ENCODE results near the gene BPGM.

Gene BPGM

DNA sequence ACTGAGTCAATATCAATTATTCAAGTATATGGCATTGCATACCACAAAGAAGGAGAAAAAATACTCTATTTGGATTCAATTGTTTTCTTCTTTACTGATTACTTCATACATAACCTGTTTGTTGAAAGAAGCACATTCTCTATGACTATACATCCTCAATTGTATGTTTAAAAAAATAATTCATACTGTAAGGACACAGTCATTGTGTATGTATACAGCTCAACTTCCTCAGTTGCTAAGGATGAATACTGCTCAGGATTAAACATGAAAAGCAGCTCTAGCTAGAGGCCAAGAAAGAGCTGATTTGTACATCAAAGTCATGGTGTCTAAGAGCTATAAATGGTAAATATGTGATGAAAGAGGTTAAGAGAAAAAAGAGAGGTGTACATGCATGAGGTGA is 15.8 kb upstream of the BPGM start:
- in situ Hi-C loops (cut with HindIII; ENCODE audit: low sequenced_read_pairs): no loop called here

DNA sequence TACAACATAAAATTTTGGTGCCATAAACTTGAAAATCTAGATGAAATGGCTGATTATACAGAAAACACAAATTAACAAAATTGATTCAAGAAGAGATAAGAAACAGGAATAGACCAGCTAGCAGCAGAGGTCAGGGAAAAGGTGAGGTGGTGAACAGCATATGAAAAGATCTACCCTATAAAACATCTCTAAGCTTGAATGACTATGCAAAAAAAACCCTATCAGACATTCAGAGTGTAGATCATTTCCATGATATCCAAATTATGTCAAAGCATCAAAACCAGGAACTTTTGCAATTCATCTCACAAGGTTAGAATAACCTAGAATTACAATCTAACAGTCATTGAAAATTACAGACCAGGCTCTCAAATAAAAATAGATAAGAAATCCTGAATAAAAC is 14.6 kb upstream of the BPGM start:
- in situ Hi-C loops (cut with HindIII; ENCODE audit: low sequenced_read_pairs): no loop called here

DNA sequence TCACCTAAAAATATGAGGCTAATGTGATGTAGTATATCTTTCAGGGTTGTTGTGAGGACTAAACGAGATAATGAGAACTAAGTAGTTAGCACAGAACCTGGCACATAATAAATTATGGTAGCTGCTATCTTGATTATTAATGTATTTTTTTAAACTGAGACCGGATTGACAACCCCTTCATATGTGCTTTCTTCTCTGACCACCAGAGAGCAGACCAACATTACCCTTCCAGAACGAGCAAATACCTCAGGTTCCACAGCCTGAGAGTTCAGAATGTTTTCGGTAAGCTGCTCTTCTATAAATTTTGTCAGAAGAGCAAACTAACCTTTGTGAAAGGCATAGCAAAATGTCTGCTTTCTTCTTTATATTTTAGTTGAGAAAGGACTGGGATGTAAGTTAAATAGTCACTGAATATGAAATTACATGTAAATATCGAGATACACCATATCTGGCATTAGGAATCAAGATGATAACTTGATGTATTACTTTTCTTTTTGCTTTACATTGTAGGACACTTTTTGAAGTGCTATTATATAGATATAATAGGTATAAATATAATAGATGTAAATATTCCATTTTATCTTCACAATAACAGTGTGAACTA is 13.6 kb upstream of the BPGM start:
- in situ Hi-C loops (cut with HindIII; ENCODE audit: low sequenced_read_pairs): no loop called here

DNA sequence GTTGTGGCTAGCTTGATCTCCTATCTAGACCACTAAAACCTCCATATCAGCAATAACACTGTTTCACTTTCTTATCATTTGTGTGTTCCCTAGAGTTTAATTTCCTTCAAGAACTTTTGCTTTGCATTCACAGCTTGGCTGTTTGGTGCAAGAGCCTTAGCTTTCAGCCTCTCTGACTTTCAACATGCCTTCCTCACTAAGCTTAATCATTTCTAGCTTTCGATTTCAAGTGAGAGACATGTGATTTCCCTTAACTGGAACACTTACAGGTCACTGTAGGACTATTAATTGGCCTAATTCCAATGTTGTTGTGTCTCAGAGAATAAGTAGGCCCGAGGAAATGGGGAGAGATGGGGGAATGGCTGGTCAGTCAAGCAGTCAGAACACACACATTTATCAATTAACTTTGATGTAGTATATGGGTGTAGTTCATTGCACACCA is 10.6 kb upstream of the BPGM start:
- in situ Hi-C loops (cut with HindIII; ENCODE audit: low sequenced_read_pairs): no loop called here

DNA sequence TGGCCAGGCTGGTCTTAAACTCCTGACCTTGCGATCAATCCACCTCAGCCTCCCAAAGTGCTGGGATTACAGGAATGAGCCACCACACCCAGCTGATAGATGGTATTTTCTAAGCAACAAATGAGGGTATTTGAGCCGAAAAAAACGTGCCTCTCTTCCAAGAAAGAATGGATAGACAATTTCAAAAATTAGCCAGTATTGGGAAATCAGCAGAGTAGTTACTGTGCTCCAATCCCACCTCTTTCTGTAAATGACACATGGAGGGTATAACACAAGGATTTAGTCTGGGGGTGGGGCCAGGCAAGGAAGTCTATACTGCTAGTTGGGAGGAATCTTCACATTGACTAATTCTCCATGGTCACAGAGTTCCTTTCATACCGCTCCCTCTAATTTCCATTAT is 9.2 kb upstream of the BPGM start:
- in situ Hi-C loops (cut with HindIII; ENCODE audit: low sequenced_read_pairs): no loop called here

DNA sequence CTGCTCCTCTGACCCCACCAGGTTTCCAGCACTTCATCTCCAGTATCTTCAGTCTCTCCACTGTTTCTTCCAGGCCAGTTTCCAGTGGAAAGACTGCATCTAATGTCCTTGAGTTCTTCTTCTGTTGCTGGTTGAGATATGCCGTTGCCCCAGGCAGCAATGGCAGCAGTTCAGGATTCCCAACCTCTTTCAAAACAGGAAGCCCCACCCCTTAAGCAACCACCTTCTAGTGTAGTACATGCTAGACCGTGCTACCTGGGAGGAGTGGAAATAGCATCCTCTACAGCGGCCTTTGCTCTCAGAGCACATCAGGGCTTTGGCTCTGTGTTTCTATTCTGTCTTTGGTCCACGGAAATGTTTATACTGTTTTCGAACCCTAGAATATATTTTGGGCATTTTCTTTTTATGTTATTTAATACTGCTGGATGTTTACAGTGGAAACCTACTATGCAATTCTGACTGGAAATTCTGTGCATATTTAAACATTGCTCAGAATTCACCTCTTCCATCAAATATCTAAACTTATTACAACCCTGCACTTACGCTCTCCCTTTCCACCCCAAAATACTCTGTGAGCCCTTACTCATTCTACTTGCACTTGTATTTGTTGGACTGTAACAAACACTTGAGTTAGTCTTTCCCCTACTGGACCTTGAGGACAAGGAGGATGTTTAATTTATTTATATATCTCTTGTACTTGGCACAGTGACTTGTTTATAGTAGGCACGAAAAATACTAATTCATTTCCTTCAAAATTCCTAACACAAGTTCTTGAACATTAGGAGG is 8.5 kb upstream of the BPGM start:
- in situ Hi-C loops (cut with HindIII; ENCODE audit: low sequenced_read_pairs): no loop called here

DNA sequence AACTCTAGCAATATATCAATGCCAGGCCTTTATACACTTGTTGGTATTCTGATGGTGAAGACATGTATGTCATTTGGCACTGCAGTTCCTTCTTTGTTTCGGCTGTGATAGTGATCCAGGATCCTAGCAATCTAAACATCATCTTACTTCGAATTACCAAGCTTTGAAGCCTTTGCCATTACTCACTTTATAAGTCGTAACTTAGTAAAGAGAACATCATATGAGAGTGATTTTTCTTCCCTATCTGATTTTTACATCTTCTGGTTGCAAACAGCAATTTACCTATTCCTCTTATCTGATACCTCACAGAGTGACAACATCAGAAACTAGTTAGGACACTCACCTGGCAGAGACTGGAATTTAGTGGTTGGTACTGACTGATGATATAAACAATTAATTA is 7.6 kb upstream of the BPGM start:
- in situ Hi-C loops (cut with HindIII; ENCODE audit: low sequenced_read_pairs): no loop called here

DNA sequence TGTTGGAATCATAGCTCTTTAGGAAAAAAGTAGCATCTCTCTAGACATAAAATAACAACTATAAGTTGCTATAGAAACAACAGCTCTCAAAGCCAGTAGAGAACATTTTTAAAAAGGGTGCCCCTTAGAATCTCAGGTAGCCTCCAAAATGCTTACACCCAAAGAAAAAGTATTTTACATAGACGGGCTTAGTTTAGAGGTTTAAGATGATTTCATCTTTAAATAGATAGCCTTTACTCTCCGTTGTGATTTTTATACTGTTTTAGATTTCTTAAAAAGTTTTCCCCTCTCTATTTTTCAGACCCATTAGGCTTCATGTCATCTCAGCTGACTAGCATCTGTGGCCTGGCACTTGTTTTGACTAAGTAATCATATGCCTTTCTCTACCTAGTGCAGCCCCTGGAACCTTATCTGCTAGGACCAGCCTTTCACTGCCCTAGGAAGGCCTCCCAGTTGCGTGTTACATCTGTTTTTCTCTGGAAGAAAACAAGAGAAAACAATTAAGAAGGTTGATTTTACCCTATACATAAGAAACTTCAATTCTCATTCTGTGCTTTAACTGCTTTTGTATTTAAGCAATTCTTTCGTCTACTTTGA is 6.9 kb upstream of the BPGM start:
- in situ Hi-C loops (cut with HindIII; ENCODE audit: low sequenced_read_pairs): loop anchor here (10.0 kb wide), 1 partner anchor 525 kb away; no protein-coding TSS in a partner anchor

DNA sequence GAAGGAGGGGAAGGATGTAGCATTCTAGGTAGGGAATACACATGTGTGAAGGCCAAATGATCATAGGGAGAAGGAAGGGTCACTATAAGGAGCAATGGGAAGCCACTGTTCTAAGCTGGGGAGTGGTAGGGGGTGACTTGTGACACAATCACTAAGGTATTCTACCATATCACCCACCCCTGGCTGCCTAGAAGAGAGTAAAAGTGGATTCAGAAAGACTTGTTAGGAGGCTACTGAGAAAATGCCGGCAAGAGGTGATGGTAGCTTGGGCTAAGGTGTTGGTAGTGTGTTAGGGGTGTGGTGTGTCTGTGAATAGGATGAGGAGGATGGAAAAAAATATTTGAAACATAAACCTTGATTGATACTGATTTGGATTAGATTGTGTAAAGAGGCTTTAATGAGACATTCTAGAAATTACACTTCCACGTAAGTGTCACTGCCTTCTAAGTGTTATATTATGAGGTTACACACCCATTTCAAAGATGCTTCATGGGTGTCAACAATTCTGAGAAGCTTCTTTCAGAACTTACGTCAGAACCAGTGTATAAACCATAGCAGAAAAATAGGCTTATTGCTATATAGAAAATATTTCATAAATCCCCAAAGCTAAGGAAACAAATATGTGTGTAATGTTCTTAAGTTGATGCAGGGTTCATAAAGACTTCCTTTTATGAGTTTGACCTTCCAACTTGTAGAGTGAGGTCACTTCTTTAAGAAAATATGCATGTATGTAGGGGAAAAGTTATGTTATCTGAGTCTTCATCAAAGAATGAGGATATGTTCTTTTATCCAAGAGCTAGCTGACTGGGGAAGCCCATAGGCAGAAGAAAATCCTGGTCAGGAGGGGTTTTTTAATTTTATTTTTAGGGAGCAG is 5.6 kb upstream of the BPGM start:
- in situ Hi-C loops (cut with HindIII; ENCODE audit: low sequenced_read_pairs): loop anchor here (10.0 kb wide), 1 partner anchor 524 kb away; no protein-coding TSS in a partner anchor

DNA sequence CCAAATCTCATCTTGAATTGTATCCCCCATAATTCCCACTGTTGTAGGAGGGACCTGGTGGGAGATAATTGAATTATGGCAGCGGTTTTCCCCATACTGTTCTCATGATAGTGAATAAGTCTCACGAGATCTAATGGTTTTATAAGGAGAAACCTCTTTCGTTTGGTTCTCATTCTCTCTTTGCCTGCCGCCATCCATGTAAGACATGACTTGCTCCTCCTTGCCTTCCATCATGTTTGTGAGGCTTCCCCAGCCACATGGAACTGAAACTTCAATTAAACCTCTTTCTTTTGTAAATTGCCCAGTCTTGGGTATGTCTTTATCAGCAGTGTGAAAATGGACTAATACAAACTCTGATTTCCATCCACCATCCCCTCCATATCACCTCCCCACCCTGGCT is 4.7 kb upstream of the BPGM start:
- in situ Hi-C loops (cut with HindIII; ENCODE audit: low sequenced_read_pairs): loop anchor here (10.0 kb wide), 1 partner anchor 523 kb away; no protein-coding TSS in a partner anchor

DNA sequence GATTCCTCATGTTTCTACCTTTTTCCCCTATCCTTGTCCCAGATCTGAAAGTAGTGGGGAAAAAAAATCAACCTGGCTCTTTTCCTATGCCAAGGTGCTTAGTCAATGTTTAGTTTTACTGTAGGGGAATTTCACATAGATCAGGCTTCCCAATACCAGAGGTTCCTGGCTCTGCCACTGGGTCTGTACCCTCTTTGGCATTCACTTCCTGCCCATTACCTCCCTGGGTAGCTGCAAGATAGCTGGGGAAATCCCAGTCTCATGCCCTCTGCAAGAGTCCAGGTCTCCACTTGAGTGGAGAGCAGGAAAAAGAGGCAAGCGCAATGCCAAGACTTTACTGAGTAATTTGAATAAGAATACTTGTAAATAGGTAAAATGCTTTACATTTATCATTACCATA is 3.5 kb upstream of the BPGM start:
- in situ Hi-C loops (cut with HindIII; ENCODE audit: low sequenced_read_pairs): loop anchor here (10.0 kb wide), 1 partner anchor 522 kb away; no protein-coding TSS in a partner anchor

DNA sequence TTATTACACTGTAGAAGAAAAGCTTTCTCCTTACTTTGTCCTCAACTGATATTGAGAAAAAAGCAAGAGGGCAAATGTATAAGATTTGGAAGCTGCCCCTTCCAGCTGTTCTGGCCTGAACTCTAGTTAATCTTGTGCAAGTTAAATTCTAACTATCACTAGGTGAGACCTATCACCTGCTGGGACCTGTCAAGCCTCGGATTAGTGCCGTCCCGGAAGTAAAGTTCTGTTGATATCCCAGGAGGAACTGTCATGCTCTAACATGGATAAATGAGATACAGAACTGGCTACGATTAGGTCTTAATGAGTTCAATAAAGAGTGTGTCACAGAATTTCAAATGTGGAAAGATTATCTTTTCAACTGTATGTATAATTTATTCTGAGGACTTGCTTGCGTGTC is 1.2 kb upstream of the BPGM start:
- in situ Hi-C loops (cut with HindIII; ENCODE audit: low sequenced_read_pairs): loop anchor here (10.0 kb wide), 1 partner anchor 519 kb away; no protein-coding TSS in a partner anchor

DNA sequence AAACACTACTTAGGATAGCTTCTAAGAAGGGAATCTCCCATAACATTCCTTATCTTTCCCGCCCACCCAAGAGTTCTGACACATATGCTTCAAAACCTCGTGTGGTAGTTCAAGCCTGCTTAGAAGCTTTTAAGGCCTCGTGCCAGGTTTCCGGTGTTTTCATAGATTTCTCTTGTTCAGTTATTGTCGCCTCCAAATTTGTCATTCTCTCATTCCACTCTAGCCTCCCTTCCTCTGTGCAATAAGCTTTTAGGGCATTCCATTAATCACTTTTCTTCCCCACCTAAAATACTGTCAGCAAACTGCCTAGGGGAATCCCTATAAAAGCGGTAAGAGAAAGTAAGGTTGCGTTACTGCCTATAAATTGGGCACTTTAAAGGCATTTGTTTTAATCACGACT is 718 bp upstream of the BPGM start:
- in situ Hi-C loops (cut with HindIII; ENCODE audit: low sequenced_read_pairs): loop anchor here (10.0 kb wide), 1 partner anchor 519 kb away; no protein-coding TSS in a partner anchor

DNA sequence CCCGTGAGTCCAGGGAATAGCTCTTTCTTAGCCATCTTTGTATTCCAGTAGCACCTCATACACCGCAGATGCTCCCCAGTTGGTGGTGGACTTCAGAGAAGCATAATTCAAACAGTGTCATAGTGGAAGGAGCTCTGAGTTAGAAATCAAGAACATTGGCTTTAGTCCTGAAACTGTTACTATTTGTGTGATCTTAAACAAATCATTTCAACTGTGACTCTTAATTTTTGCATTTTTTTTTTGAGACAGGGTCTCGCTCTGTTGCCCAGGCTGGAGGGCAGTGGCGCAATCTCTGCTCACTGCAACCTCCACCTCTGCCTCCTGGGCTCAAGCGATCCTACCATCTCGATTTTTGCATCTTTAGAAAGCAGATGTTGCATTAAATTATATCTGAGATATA is 1.8 kb downstream of the BPGM start:
- in situ Hi-C loops (cut with HindIII; ENCODE audit: low sequenced_read_pairs): loop anchor here (10.0 kb wide), 1 partner anchor 516 kb away; no protein-coding TSS in a partner anchor

DNA sequence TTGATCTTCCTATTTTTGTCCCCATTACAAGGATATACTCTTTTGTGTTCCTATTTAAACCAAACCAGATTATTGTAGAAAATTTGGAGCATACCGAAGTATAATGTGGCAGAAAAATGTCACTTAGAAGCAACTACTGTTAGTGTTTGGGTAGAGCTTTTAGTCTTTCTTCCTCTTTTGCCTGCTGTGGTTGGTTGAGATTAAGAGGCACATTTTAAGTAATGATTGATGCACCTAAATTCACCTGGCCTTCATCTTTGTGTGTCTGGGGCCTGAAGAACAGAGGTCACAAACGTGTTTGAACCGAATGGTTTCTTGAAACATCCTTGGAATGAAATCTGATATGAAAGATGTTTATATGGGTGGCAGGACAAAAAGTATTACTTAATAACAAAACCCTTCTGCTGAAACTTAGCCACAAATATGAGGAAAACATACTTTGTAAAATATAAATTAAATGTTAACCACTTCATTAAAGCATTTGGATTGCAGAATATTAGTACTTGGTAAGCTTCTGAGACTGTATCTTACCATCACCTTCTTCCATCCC is 2.6 kb downstream of the BPGM start:
- in situ Hi-C loops (cut with HindIII; ENCODE audit: low sequenced_read_pairs): loop anchor here (10.0 kb wide), 1 partner anchor 516 kb away; no protein-coding TSS in a partner anchor

DNA sequence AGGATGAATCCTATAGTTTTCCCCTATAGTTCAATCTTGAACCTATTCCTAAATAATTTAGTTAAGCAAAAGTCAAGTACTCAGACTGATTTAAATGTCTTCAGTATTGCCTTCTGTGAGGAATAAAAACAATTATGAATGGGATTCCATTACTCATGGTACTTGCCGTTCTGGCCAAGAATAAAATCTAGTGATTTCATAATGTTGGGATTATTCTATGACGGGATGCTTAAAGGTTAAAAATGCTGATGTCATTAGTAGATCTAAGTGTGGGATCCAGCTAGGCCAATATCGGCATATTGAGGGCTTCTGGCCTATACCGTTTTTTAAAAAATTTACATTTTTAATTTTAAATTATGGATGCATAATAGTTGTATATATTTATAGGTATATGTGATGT is 5.3 kb downstream of the BPGM start:
- in situ Hi-C loops (cut with HindIII; ENCODE audit: low sequenced_read_pairs): no loop called here

DNA sequence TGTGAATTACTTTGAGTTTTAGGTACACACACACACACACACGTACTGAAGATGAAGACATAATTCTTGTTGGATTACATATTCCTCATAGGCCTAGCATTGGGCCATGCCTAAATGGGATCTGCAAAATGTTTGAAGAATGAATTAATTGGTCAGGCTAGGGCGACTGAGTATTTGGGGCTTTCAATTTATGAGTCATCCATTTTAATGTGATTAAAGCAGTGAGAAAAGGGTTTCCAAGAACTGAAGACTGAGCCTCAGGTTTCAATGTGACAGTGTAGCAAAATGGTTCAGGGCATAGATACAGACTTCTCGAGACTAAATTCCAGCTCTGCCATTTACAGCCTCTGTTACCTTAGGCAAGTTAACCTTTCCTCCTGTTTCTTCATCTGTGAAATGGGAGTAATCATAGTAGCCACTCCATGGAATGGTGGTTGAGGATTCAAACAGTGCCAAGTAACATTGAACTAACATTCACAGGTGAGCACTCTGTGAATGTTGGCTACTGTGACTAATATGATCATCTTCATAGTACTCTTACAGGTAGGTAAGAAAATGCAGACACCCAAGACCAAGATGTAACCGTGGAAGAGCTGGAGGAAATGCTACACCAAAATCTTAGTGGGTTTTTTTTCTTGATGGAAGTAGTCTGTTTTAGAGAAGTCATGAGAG is 7.6 kb downstream of the BPGM start:
- in situ Hi-C loops (cut with HindIII; ENCODE audit: low sequenced_read_pairs): no loop called here

DNA sequence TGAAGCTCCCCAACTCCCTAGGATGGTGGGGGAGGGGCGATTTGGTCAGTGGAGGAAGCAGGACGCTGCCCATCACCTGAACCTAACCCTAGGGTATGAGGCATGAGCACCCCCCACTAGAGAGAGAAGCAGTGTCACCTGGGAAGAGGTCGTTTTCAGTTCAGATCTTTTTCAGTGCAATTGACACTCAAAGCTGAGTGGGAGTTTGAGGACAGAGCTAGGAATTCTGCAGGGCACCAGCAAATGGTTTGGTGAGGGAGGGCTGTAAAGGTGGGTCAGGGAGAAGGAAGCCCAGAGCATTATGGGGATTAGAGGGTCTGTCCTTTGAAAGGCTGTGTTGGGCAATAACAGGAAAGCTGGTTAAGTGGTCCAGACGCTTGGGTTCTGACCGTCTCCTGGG is 10.9 kb downstream of the BPGM start:
- in situ Hi-C loops (cut with HindIII; ENCODE audit: low sequenced_read_pairs): no loop called here

DNA sequence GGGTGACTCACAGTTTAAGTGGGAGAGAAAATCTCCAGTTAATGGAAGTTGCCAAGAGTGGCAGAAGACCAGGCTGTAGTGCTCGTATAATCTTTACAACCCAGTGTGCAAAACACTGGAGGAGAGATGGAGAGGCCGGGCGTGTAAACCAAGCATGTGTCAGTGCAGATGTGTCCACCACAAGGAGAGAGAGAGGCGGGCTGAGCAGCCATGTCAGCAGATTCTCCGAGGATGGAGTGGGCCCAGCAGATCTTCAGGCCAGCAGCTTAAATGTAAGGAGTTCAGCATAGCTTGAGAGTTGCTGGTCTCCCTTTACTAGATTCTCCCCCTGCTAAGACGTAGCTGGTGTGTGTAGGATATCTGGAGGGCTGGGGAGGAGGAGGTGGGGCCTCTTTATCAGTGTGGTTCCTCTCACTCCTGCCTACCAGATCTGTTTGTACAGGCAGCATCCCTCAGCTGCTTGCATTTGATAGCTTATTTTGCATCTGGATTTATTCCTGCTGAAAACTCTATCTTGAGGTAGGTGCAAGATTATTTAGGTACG is 13.7 kb downstream of the BPGM start:
- in situ Hi-C loops (cut with HindIII; ENCODE audit: low sequenced_read_pairs): no loop called here

DNA sequence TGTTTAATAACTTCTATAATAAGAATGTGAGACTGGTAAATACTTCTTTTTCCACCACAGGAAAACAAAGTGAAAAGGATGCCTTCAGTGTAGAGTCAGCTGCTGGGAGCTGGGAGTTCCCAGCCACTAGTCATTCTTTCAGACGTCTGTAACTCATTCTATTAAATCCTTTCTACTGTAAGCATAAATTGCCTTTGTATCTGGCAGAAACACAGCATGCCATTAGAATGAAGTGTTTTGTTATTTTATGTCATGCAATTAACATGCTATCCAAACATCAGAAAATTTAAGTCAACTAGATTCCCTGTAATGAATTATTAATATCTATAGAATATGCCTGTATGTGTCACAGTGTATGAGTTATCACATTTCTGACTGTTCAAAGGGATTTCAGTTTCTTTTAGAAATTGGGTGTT is 14.3 kb downstream of the BPGM start:
- in situ Hi-C loops (cut with HindIII; ENCODE audit: low sequenced_read_pairs): no loop called here
